H1 (cell line): ENCODE results near the gene CDC14B.

ENCODE experiments used
- EZH2 ChIP-seq: fragments of 200-600 bp; sonication (generic); IDR thresholded peaks from 2 replicates; pipeline ENCODE4 v1.7.1; 2012; ENCODE audit warnings: low read depth, mild to moderate bottlenecking, moderate library complexity, low read length, inconsistent platforms; ENCODE audit not compliant: severe bottlenecking
- MAFK ChIP-seq: IDR thresholded peaks from 2 replicates; pipeline ENCODE4 v1.6.1; 2012; ENCODE audit warnings: low read depth, mild to moderate bottlenecking, improper control_type of control experiment, low read length
- NRF1 ChIP-seq: IDR thresholded peaks from 2 replicates; pipeline ENCODE4 v1.6.1; 2011; ENCODE audit warnings: mild to moderate bottlenecking, low read depth, low read length, improper control_type of control experiment
- PHF8 ChIP-seq: fragments of 200-600 bp; sonication (generic); conservative IDR thresholded peaks from 2 replicates; pipeline ENCODE4 v1.7.1; 2012; ENCODE audit warnings: low read depth, mild to moderate bottlenecking, inconsistent platforms, low read length, moderate library complexity
- POLR2A ChIP-seq, 2 experiments: IDR thresholded peaks; 1 replicate in 1 of 2; 2 replicates in 1 of 2; pipeline ENCODE4 v1.6.1; 2011; ENCODE audit warnings: low read depth in 2 of 2, low read length in 2 of 2, mild to moderate bottlenecking in 2 of 2; ENCODE audit errors: control extremely low read depth in 1 of 2
- RAD21 ChIP-seq, 2 experiments: IDR thresholded peaks in 1 of 2; conservative IDR thresholded peaks in 1 of 2; 2 replicates each; pipeline ENCODE4 v1.6.1; 2011; ENCODE audit warnings: low read depth in 2 of 2, low read length in 2 of 2, improper control_type of control experiment in 1 of 2, inconsistent platforms in 1 of 2, mild to moderate bottlenecking in 1 of 2, moderate library complexity in 1 of 2
- TAF1 ChIP-seq: IDR thresholded peaks from 2 replicates; pipeline ENCODE4 v1.6.1; 2011; ENCODE audit warnings: mild to moderate bottlenecking, low read depth, low read length
- YY1 ChIP-seq: IDR thresholded peaks from 2 replicates; pipeline ENCODE4 v1.6.1; 2011; ENCODE audit warnings: low read depth, mild to moderate bottlenecking, low read length
- TF ChIP-seq, protein P1 (sequence below), 3 experiments: IDR thresholded peaks; 1 replicate in 2 of 3; 2 replicates in 1 of 3; pipeline versions ENCODE4 v1.5.1 to v1.6.1; 2011; ENCODE audit warnings: low read length in 3 of 3, mild to moderate bottlenecking in 3 of 3, inconsistent platforms in 2 of 3, low read depth in 1 of 3, moderate library complexity in 1 of 3; ENCODE audit not compliant: insufficient read depth in 1 of 3; ENCODE audit errors: control extremely low read depth in 1 of 3

DNA sequence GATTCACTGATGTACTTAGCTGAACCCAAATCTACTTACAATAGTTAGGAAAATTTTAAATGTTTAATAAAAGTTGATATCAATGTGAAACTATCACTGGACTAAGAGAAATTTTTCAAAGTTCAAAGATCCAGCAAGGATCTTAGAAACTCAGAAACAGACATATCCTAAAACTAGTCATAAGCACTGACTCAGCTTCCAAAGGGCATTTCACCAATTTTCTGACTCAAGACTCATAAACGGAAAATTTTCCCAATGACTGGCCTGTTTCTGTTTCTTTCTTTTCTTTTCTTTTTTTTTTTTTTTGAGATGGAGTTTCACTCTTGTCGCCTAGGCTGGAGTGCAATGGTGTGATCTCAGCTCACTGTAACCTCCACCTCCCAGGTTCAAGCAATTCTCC, 66.6 kb downstream of the CDC14B start:
- TF ChIP-seq YY1, result no peak
- no peak for TF ChIP-seq NRF1
- TF ChIP-seq, protein P1, sequence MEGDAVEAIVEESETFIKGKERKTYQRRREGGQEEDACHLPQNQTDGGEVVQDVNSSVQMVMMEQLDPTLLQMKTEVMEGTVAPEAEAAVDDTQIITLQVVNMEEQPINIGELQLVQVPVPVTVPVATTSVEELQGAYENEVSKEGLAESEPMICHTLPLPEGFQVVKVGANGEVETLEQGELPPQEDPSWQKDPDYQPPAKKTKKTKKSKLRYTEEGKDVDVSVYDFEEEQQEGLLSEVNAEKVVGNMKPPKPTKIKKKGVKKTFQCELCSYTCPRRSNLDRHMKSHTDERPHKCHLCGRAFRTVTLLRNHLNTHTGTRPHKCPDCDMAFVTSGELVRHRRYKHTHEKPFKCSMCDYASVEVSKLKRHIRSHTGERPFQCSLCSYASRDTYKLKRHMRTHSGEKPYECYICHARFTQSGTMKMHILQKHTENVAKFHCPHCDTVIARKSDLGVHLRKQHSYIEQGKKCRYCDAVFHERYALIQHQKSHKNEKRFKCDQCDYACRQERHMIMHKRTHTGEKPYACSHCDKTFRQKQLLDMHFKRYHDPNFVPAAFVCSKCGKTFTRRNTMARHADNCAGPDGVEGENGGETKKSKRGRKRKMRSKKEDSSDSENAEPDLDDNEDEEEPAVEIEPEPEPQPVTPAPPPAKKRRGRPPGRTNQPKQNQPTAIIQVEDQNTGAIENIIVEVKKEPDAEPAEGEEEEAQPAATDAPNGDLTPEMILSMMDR (IDR thresholded peaks at IDR 0.05; ENCODE audit: control extremely low read depth in 1 of 3, insufficient read depth in 1 of 3, low read depth in 1 of 3, low read length in 3 of 3), result no peak
- TF ChIP-seq TAF1, result no peak
- no peak for TF ChIP-seq POLR2A (IDR thresholded peaks at IDR 0.05; ENCODE audit: control extremely low read depth in 1 of 2, low read depth in 2 of 2, low read length in 2 of 2)
- no peak for TF ChIP-seq RAD21 (IDR thresholded peaks at IDR 0.05 in 1 of 2, conservative IDR thresholded peaks at IDR 0.05 in 1 of 2; ENCODE audit: low read depth in 2 of 2, low read length in 2 of 2)
- no peak for TF ChIP-seq MAFK
- no peak for TF ChIP-seq EZH2
- TF ChIP-seq PHF8, result no peak
